Suprapubic skin (tissue), 4 donors: Measurements from ENCODE around the gene TSPAN33. TPM values are rescaled to one million over a fixed set of nuclear protein-coding genes. Genes with fewer than 3 reads are reported as not detected.
A peak's percentile ranks its signal among the peaks of the same experiment; 100 is the strongest.

Experiments used
- DNase-seq, 2 donors: peaks; one replicate each; pipeline ENCODE4 v3.0.0-alpha.2; 2019; ENCODE audit warnings: low spot score in 2 of 2
- H3K27ac ChIP-seq: fragments of 200-600 bp; sonication (generic); one replicate; pipeline ENCODE4 v1.5.1; 2019
- H3K27me3 ChIP-seq: fragments of 200-600 bp; sonication (generic); one replicate; pipeline ENCODE4 v1.5.1; 2019
- H3K36me3 ChIP-seq: fragments of 200-600 bp; sonication (generic); one replicate; pipeline ENCODE4 v1.5.1; 2019
- H3K4me1 ChIP-seq: fragments of 200-600 bp; sonication (generic); one replicate; pipeline ENCODE4 v1.5.1; 2019
- H3K4me3 ChIP-seq: fragments of 200-600 bp; sonication (generic); one replicate; pipeline ENCODE4 v1.5.1; 2019; ENCODE audit warnings: mild to moderate bottlenecking
- H3K9me3 ChIP-seq: fragments of 200-600 bp; sonication (generic); one replicate; pipeline ENCODE4 v1.5.1; 2019
- EP300 ChIP-seq: sonication (generic); formaldehyde crosslinking; IDR thresholded peaks from one replicate; pipeline ENCODE4 v1.6.1; 2017; ENCODE audit warnings: antibody characterized with exemption
- POLR2A ChIP-seq, 2 donors: fragments of 450-650 bp; IDR thresholded peaks; one replicate each; pipeline ENCODE4 v1.6.1; 2017; ENCODE audit warnings: antibody characterized with exemption in 2 of 2, mild to moderate bottlenecking in 2 of 2, moderate library complexity in 2 of 2
- POLR2AphosphoS5 ChIP-seq, 3 donors: sonication (generic); formaldehyde crosslinking; IDR thresholded peaks; one replicate each; pipeline ENCODE4 v1.6.1; 2017; ENCODE audit warnings: antibody characterized with exemption in 3 of 3
- WGBS: methylation state at CpG from one replicate; pipeline ENCODE4 v1.1.5; 2018; 5-methylcytosine and 5-hydroxymethylcytosine counted together
- total RNA-seq, 4 donors: library from RNA; depleted of rRNA; stranded (reverse); fragments of >200 nt; gene quantifications; one replicate each; pipeline ENCODE4 v1.1.0, GENCODE V29; 2016
- TF ChIP-seq, protein P1 (sequence below), 2 donors: fragments of 200-600 bp in 1 of 2; fragments of 450-650 bp in 1 of 2; sonication (generic) in 1 of 2; IDR thresholded peaks; one replicate each; pipeline ENCODE4 v1.5.1; 2016 to 2019; ENCODE audit warnings: antibody characterized with exemption in 2 of 2, mild to moderate bottlenecking in 1 of 2, moderate library complexity in 1 of 2

Gene TSPAN33
- total RNA-seq, 4 donors from 2014 or later = 9.1 to 17.9 (median 11.1) TPM

DNA sequence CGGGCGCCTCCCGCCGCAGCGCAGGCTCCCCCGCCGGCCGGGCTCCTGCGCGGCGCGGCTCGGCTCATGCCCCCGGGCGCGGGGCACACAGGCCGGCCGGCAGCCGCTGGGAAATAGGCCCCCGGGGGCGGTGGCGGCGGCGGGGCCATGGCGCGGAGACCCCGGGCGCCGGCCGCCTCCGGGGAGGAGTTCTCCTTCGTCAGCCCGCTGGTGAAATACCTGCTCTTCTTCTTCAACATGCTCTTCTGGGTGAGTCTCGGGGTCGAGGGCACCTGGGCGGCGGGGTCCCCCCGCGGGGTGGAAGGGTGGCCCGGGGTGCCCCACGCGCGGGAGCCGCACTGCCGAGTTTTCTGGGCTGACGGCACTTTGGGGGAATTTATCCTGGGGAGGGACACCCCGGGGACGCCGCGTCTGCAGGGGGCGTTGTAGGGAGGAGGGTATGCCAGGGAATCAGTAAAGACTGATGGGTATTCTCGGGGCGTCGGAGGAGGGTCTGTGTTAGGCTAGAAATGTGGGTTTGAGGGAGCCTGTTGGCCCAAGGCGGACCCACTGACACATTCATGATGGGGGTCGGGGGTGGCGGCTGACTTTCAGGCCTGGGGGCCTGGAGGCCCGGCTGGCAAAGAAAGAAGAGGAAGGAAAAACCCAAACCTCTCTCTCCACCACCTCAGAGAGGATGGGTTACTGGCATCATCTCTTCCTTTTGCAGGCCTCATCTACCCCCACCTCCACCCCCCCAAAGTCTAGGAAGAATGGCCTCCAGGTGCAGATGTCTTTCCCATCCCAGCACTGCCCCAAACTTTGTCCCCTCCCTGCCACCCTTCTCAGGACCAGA lies 544 bp downstream of the TSPAN33 start:
- TF ChIP-seq, protein P1, sequence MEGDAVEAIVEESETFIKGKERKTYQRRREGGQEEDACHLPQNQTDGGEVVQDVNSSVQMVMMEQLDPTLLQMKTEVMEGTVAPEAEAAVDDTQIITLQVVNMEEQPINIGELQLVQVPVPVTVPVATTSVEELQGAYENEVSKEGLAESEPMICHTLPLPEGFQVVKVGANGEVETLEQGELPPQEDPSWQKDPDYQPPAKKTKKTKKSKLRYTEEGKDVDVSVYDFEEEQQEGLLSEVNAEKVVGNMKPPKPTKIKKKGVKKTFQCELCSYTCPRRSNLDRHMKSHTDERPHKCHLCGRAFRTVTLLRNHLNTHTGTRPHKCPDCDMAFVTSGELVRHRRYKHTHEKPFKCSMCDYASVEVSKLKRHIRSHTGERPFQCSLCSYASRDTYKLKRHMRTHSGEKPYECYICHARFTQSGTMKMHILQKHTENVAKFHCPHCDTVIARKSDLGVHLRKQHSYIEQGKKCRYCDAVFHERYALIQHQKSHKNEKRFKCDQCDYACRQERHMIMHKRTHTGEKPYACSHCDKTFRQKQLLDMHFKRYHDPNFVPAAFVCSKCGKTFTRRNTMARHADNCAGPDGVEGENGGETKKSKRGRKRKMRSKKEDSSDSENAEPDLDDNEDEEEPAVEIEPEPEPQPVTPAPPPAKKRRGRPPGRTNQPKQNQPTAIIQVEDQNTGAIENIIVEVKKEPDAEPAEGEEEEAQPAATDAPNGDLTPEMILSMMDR (IDR thresholded peaks at IDR 0.05) = no peak
- TF ChIP-seq POLR2AphosphoS5 (IDR thresholded peaks at IDR 0.05) (no peak), EP300 (no peak), POLR2A (IDR thresholded peaks at IDR 0.05) (no peak)
- no peaks in the 10 kb centered on the region for H3K9me3 ChIP-seq
- WGBS = 9% methylated on average over 56 of the region's 58 CpGs
- peak overlapping the region; percentile 48 for H3K4me3 ChIP-seq
- no peak overlapping the region for H3K27ac ChIP-seq
- no peak for DNase-seq
- H3K36me3 ChIP-seq = no peaks in the 10 kb centered on the region
- H3K27me3 ChIP-seq = peaks cover 32% of the 10 kb centered on the region
- peaks cover 15% of the 10 kb centered on the region for H3K4me1 ChIP-seq

GRCh38 chr7:129146237-129146979 lies 1.9 kb downstream of the TSPAN33 start:
- Histone ChIP-seq H3K4me3 (no peak overlapping the region), H3K27ac (no peak overlapping the region), H3K4me1 (peaks cover 15% of the 10 kb centered on the region), H3K27me3 (peaks cover 35% of the 10 kb centered on the region), H3K36me3 (no peaks in the 10 kb centered on the region), H3K9me3 (no peaks in the 10 kb centered on the region)
- WGBS = 79% methylated on average over 8 of the region's 8 CpGs
- no peak for DNase-seq
- TF ChIP-seq EP300 (no peak), POLR2AphosphoS5 (IDR thresholded peaks at IDR 0.05) (no peak), POLR2A (IDR thresholded peaks at IDR 0.05) (no peak)
- TF ChIP-seq, protein P1 (IDR thresholded peaks at IDR 0.05) = no peak

DNA sequence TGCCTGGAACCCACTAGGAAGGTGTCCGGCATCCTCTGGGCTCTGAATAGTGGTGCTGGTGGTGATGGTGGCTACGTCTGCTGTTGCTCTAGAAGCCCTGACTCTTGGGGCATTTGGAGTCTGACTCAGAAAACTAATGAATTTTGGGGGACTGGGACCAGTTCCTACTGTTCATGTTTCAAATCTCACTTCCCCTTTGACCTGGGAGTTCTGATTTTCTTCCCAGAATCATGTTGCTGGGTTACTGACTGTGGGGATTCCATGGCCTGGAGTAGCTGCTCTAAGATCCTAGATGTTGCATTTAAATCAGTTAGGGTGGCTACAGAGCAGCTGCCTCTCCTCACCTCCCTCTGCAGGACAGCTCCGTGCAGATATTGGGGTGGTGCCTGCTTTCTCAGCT lies 3.2 kb downstream of the TSPAN33 start:
- 49% methylated on average over 2 of the region's 3 CpGs for WGBS
- peaks cover 15% of the 10 kb centered on the region for H3K4me1 ChIP-seq
- TF ChIP-seq EP300 (no peak), POLR2AphosphoS5 (IDR thresholded peaks at IDR 0.05) (no peak), POLR2A (IDR thresholded peaks at IDR 0.05) (no peak)
- TF ChIP-seq, protein P1 (IDR thresholded peaks at IDR 0.05) = no peak
- H3K9me3 ChIP-seq = no peaks in the 10 kb centered on the region
- no peak for DNase-seq
- H3K27me3 ChIP-seq = peaks cover 35% of the 10 kb centered on the region
- H3K36me3 ChIP-seq = no peaks in the 10 kb centered on the region
- H3K27ac ChIP-seq = no peak overlapping the region
- no peak overlapping the region for H3K4me3 ChIP-seq

GRCh38 chr7:129149511-129149910 lies 5.0 kb downstream of the TSPAN33 start:
- no peaks in the 10 kb centered on the region for H3K9me3 ChIP-seq
- H3K36me3 ChIP-seq = no peaks in the 10 kb centered on the region
- 76% methylated on average over 7 of the region's 8 CpGs for WGBS
- DNase-seq = no peak
- no peak overlapping the region for H3K4me3 ChIP-seq
- no peak overlapping the region for H3K27ac ChIP-seq
- TF ChIP-seq EP300 (no peak), POLR2AphosphoS5 (IDR thresholded peaks at IDR 0.05) (no peak), POLR2A (IDR thresholded peaks at IDR 0.05) (no peak)
- TF ChIP-seq, protein P1 (IDR thresholded peaks at IDR 0.05) = no peak
- H3K4me1 ChIP-seq = peaks cover 7% of the 10 kb centered on the region
- H3K27me3 ChIP-seq = peaks cover 21% of the 10 kb centered on the region
